Stimulated activated CD4-positive, alpha-beta T cell treated with anti-CD3 and anti-CD28 coated beads, Interleukin-1b, Interleukin-23, amount 100 ng/mL, for 48 hours (primary cell): ENCODE data around the gene AUP1.
A peak's percentile ranks its signal among the peaks of the same experiment; 100 is the strongest.

Source experiments
- DNase-seq: peaks from one replicate; pipeline ENCODE4 v3.0.0-alpha.2; 2020

Gene AUP1

GRCh38 chr2:74556159-74556558 lies 26.7 kb upstream of the AUP1 start:
- DNase-seq = no peak

GRCh38 chr2:74555610-74556103 lies 26.2 kb upstream of the AUP1 start:
- no peak for DNase-seq

GRCh38 chr2:74554820-74555531 lies 25.5 kb upstream of the AUP1 start:
- peak; percentile 47 for DNase-seq

- peak; percentile 83 for DNase-seq
Observed at GRCh38 chr2:74553892-74554819, 24.6 kb upstream of the AUP1 start, which contains the start of the genes DOK1 and LOXL3. Gene DOK1 (plus strand): TSS chr2:74554720. CDS start chr2:74554755, 35 bp downstream. Gene LOXL3 (minus strand): TSS chr2:74553942. CDS start chr2:74552634, 1,308 bp downstream.

GRCh38 chr2:74552914-74553811 lies 23.7 kb upstream of the AUP1 start:
- no peak for DNase-seq

- DNase-seq = no peak
Observed at GRCh38 chr2:74551942-74552913, 22.7 kb upstream of the AUP1 start.

GRCh38 chr2:74551530-74551929 lies 22.0 kb upstream of the AUP1 start:
- DNase-seq = no peak

- DNase-seq = no peak
Observed at GRCh38 chr2:74550231-74550630, 20.7 kb upstream of the AUP1 start.

GRCh38 chr2:74548900-74549826 lies 19.7 kb upstream of the AUP1 start:
- no peak for DNase-seq

- DNase-seq = no peak
Observed at GRCh38 chr2:74548285-74548899, 18.9 kb upstream of the AUP1 start.

GRCh38 chr2:74546004-74546403 lies 16.5 kb upstream of the AUP1 start:
- DNase-seq = no peak

- no peak for DNase-seq
Observed at GRCh38 chr2:74544634-74545033, 15.1 kb upstream of the AUP1 start.

- DNase-seq = no peak
Observed at GRCh38 chr2:74542978-74543377, 13.5 kb upstream of the AUP1 start.

GRCh38 chr2:74540291-74540690 lies 10.8 kb upstream of the AUP1 start:
- DNase-seq = no peak

- no peak for DNase-seq
Observed at GRCh38 chr2:74538881-74539339, 9.4 kb upstream of the AUP1 start.

GRCh38 chr2:74537140-74537539 lies 7.6 kb upstream of the AUP1 start:
- no peak for DNase-seq

- DNase-seq = no peak
Observed at GRCh38 chr2:74536166-74536950, 6.9 kb upstream of the AUP1 start.

- DNase-seq = no peak
Observed at GRCh38 chr2:74535440-74535965, 6.0 kb upstream of the AUP1 start.

GRCh38 chr2:74534411-74534810 lies 4.9 kb upstream of the AUP1 start:
- DNase-seq = no peak
